GM15510 (cell line): Measurements from ENCODE around the gene PHF2.

ENCODE experiments used
- POLR2A ChIP-seq: IDR thresholded peaks from 3 replicates; pipeline ENCODE4 v1.6.1; 2011; ENCODE audit warnings: borderline replicate concordance; ENCODE audit not compliant: insufficient read length; ENCODE audit errors: extremely low read depth

PHF2 gene

GRCh38 chr9:93653760-93654159 is 77.4 kb downstream of the PHF2 start:
- TF ChIP-seq POLR2A: no peak

GRCh38 chr9:93654351-93654961 is 78.1 kb downstream of the PHF2 start:
- no peak for TF ChIP-seq POLR2A

GRCh38 chr9:93655621-93656425 is 79.4 kb downstream of the PHF2 start:
- TF ChIP-seq POLR2A: no peak

- no peak for TF ChIP-seq POLR2A
These were observed 80.2 kb downstream of the PHF2 start for GRCh38 chr9:93656426-93657239.

- TF ChIP-seq POLR2A: no peak
These were observed 81.1 kb downstream of the PHF2 start for GRCh38 chr9:93657331-93658111.

GRCh38 chr9:93658184-93658925 is 82.0 kb downstream of the PHF2 start:
- TF ChIP-seq POLR2A: no peak

- TF ChIP-seq POLR2A: no peak
These were observed 82.9 kb downstream of the PHF2 start for GRCh38 chr9:93659044-93659836.

- TF ChIP-seq POLR2A: no peak
These were observed 83.4 kb downstream of the PHF2 start for GRCh38 chr9:93659837-93660177.

GRCh38 chr9:93660352-93661046 is 84.1 kb downstream of the PHF2 start:
- no peak for TF ChIP-seq POLR2A

GRCh38 chr9:93661591-93661990 is 85.2 kb downstream of the PHF2 start:
- no peak for TF ChIP-seq POLR2A

GRCh38 chr9:93662016-93662638 is 85.7 kb downstream of the PHF2 start:
- TF ChIP-seq POLR2A: no peak

- TF ChIP-seq POLR2A: no peak
These were observed 86.7 kb downstream of the PHF2 start for GRCh38 chr9:93662952-93663572.
